GM21529 (cell line): ENCODE measurements around the gene WIPI1.
"Not testable (repeated sequence)": the region's sequence is repeated elsewhere in the genome, so short reads cannot be mapped to it uniquely, and the experiment has no call there.

Experiments used
- ATAC-seq: cut with Tn5 transposase; IDR thresholded peaks from one replicate; pipeline ENCODE4 v1.9.1; 2021; ENCODE audit not compliant: unreplicated experiment

Gene WIPI1

GRCh38 chr17:68387435-68388218 is 69.7 kb downstream of the WIPI1 start:
- no peak for ATAC-seq

GRCh38 chr17:68385490-68386215 is 71.6 kb downstream of the WIPI1 start:
- ATAC-seq = no peak

- ATAC-seq = no peak
Observed at GRCh38 chr17:68384941-68385340, 72.4 kb downstream of the WIPI1 start.

GRCh38 chr17:68384471-68384870 is 72.8 kb downstream of the WIPI1 start:
- no peak for ATAC-seq

- ATAC-seq = no peak
Observed at GRCh38 chr17:68383443-68384321, 73.6 kb downstream of the WIPI1 start.

DNA sequence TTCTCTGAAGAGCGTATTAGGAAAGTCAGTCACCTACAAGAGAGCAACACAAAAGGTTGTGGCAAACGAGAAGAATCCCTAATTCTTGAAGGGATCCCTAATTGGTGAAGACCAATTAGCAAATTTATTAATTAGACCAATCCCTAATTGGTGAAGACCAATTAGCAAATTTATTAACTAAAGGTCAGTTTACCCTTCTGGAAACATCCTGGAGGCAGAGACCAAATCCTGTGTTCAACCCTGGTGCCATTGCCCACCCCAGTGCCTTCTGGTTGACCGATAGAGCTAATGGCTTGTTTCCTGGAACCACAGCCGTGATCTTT is 74.2 kb downstream of the WIPI1 start:
- no peak for ATAC-seq

GRCh38 chr17:68382582-68383085 is 74.7 kb downstream of the WIPI1 start:
- no peak for ATAC-seq

DNA sequence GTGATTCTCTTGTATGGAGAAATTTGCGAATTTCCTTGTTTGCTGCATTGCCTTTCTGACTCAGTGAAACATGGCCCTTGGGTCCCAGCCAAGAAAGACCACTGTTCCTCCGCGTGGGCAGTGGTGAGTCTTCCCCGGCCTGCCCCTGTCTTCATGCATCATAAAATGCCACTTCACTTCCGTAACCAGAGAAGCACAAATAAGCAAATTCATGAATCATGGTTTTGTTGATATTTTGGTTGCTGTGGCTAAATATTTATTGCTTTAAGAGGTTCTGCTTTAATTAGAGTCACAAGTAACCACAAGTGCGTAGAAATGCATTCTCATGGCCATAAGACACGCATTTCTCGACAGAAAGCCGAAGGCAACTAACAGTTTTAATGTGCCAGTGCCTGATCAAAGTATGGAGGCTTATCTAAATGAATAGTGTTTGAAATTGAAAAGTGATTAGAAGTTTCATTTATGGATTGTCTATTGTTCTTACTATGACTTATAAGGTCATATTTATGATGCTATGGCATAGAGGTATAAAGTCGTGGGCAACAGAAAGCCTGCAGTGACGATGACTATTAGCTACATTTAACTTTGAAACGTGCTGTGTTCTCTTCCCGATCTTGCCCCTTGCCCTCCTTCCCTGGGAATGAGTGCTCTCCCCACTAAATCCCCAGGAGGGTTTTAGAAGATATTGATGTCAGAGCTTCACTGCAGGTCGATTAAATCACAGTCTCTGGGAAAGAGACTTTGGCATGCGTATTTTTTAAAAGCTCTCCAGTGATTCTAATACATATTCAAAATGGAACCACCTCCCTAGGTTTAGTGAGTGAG is 76.0 kb downstream of the WIPI1 start:
- no peak for ATAC-seq

DNA sequence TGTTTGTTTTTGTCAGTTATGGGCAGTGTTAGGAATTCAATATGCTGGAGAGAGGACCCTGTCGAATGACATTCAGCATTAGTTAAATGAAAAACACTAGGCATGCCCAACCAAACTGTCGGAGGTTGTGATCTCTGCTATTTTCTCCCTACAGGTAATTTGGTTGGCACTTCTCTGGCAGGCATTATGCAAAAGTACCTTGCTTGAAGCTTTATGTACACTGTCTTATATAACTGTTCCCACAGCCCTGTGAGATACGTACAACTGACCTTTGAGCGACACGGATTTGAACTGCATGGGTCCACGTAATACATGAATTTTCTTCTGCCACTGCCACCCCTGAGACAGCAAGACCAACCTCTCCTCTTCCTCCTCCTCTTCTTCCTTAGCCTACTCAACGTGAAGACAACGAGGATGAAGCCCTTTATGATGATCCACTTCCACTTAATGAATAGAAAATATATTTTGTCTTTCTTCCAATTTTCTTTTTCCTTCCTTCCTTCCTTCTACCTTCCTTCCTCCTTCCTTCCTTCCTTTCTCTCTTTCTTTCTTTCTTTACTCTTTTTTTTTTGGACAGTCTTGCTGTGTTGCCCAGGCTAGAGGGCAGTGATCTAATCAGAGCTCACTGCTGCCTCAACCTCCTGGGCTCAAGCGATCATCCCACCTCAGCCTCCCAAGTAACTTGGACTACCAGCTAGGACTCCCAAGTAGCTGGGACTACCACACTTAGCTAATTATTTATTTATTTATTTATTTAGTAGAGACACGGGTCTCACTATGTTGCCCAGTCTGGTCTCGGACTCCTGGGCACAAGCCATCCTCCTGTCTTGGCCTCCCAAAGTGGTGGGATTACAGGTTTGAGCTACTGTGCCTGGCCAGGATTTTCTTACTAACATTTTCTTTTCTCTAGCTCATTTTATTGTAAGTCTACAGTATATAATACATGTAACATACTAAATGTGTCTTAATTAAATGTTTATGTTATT is 77.3 kb downstream of the WIPI1 start:
- no peak for ATAC-seq

DNA sequence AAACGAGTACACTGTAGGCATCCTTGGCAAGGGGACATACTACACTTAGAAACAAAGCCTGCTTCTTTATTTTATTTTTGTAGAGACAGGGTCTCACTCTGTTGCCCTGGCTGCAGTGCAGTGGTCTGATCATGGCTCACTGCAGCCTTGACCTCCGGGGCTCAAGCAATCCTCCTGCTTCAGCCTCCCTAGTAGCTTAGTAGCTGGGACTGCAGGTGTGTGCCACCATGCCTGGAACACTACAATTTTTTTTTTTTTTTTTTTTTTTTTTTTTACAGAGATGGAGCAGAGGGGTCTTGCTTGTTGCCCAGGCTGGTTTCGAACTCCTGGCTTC is 78.2 kb downstream of the WIPI1 start:
- no peak for ATAC-seq

DNA sequence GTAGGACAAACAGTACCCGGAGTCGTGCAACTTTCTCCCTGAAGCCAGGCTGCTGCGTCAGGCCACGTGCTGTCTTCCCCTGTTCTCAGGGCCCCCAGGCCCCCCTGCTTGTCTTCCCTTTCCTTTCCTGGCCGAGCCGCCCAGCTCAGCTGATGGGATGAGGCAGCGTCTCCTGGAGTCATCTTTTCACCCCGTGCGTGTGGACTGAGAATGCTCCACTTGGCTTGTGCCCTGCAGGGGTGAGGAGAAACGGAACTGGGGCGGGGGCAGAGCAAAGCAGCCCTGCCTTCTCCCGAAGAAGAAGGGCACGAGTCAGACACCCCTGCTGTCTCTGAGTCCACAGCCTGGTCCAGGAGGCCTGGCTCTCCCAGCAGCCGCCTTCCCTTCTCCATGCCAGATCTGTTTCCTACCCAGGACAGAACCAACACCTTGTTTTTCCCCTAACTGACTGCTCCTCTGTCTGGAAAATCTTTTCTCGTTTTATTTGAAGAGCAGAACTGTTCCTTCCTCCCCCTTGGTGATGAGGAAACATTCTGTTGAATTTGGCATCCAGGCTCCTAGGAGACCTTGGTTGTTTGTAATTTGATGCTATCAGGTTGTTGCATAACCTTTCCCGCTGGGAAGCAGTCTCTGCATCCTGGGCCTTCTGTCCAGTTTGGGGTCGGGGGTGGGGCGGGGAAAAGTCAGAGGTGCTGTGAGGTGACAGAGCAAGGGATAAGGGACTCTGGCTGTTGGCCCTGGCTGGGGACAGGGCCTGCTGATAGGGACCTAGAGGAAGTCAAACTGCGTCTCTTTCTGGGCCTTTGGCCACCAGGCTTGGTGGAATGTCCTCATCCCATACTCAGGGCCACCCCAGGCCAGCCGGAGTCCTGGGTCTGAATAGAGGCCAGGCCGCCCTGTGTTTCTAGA is 78.8 kb downstream of the WIPI1 start:
- ATAC-seq = no peak

DNA sequence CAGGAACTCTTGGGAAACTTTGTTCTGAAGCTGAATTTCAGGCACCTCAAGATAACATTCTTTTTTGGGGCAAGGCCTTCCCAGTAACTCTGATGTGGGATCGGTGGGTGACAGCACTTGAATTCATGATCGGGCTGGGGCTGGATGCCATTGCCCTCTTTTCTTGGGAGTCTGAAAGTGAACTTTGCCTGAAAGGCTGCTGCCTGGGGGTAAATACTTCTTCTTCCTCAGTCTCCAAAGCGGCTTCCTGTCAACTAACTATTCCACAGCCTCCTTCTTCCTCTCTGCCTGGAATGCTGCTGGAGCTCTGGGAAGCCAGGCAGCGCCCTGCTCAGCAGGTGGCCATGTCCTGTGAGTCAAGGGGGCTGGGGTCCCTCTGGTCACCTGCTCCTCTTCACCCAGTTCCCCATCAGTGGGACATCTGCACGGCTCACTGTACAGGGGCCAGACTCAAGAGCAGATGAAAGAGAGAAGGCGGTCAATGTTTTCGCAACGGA is 79.5 kb downstream of the WIPI1 start:
- ATAC-seq = no peak

GRCh38 chr17:68376178-68376577 is 81.1 kb downstream of the WIPI1 start:
- not testable (repeated sequence) for ATAC-seq

GRCh38 chr17:68375566-68375965 is 81.7 kb downstream of the WIPI1 start:
- no peak for ATAC-seq
